Sigmoid colon (tissue), 4 donors: Measurements from ENCODE around the gene CDH23.

Experiments used
- EP300 ChIP-seq, 4 donors: sonication (generic); formaldehyde crosslinking; IDR thresholded peaks; one replicate each; pipeline ENCODE4 v1.6.1; 2017; ENCODE audit warnings: antibody characterized with exemption in 4 of 4
- POLR2A ChIP-seq, 2 donors: fragments of 450-650 bp; IDR thresholded peaks; one replicate each; pipeline ENCODE4 v1.6.1; 2016; ENCODE audit warnings: antibody characterized with exemption in 2 of 2, mild to moderate bottlenecking in 2 of 2, moderate library complexity in 2 of 2
- POLR2AphosphoS5 ChIP-seq, 4 donors: sonication (generic); formaldehyde crosslinking; IDR thresholded peaks; one replicate each; pipeline ENCODE4 v1.6.1; 2017; ENCODE audit warnings: antibody characterized with exemption in 4 of 4
- TF ChIP-seq, protein P1 (sequence below), 4 experiments: fragments of 450-650 bp in 3 of 4; fragments of 200-600 bp in 1 of 4; IDR thresholded peaks; one replicate each; pipeline ENCODE4 v1.5.1; 2016 to 2019; ENCODE audit warnings: antibody characterized with exemption in 4 of 4, mild to moderate bottlenecking in 3 of 4, moderate library complexity in 2 of 4

DNA sequence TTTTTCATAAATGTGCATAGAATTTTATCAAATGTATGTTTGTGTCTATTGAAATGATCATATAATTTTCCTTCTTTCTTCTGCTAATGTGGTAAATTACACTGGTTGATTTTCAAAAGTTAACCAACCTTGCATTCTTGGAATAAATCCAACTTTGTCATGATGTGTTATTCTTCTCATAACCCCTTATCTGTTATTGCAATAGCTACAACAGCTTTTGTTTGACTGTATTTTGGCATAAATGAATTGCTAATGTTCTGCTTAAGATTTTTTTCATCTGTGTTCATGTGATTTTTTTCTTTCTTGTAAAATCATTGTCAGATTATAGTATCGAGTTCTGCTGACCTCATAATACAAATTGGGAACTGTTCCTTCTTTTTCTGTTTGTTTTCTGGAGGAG lies 17.6 kb downstream of the CDH23 start:
- TF ChIP-seq, protein P1, sequence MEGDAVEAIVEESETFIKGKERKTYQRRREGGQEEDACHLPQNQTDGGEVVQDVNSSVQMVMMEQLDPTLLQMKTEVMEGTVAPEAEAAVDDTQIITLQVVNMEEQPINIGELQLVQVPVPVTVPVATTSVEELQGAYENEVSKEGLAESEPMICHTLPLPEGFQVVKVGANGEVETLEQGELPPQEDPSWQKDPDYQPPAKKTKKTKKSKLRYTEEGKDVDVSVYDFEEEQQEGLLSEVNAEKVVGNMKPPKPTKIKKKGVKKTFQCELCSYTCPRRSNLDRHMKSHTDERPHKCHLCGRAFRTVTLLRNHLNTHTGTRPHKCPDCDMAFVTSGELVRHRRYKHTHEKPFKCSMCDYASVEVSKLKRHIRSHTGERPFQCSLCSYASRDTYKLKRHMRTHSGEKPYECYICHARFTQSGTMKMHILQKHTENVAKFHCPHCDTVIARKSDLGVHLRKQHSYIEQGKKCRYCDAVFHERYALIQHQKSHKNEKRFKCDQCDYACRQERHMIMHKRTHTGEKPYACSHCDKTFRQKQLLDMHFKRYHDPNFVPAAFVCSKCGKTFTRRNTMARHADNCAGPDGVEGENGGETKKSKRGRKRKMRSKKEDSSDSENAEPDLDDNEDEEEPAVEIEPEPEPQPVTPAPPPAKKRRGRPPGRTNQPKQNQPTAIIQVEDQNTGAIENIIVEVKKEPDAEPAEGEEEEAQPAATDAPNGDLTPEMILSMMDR (IDR thresholded peaks at IDR 0.05) = no peak
- TF ChIP-seq EP300 (IDR thresholded peaks at IDR 0.05) (no peak), POLR2A (IDR thresholded peaks at IDR 0.05) (no peak), POLR2AphosphoS5 (IDR thresholded peaks at IDR 0.05) (no peak)
